GM21447 (cell line): ENCODE data around the gene SMO.
"Not testable (repeated sequence)": the region's sequence is repeated elsewhere in the genome, so short reads cannot be mapped to it uniquely, and the experiment has no call there.

Experiments
- ATAC-seq: cut with Tn5 transposase; IDR thresholded peaks from one replicate; pipeline ENCODE4 v1.9.1; 2021; ENCODE audit not compliant: unreplicated experiment

The SMO gene

DNA sequence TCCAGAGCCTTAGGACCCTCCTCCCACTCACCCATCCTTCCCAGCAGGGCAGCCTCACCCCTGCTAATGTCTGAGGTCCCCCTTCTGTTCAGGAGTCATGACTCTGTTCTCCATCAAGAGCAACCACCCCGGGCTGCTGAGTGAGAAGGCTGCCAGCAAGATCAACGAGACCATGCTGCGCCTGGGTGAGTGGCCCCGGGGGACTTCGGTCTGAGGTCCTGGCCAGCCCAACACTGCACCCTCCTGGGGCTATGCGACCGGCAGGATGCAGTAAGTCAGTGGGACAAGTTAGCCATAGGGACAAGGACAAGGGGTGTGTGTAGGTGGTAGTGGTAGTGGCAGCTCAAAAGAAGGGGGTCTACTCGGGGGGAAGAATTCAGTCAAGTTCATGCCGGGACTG, 20.2 kb downstream of the SMO start:
- ATAC-seq: no peak

- ATAC-seq: no peak
Observed at GRCh38 chr7:129209067-129209926, 20.9 kb downstream of the SMO start.

DNA sequence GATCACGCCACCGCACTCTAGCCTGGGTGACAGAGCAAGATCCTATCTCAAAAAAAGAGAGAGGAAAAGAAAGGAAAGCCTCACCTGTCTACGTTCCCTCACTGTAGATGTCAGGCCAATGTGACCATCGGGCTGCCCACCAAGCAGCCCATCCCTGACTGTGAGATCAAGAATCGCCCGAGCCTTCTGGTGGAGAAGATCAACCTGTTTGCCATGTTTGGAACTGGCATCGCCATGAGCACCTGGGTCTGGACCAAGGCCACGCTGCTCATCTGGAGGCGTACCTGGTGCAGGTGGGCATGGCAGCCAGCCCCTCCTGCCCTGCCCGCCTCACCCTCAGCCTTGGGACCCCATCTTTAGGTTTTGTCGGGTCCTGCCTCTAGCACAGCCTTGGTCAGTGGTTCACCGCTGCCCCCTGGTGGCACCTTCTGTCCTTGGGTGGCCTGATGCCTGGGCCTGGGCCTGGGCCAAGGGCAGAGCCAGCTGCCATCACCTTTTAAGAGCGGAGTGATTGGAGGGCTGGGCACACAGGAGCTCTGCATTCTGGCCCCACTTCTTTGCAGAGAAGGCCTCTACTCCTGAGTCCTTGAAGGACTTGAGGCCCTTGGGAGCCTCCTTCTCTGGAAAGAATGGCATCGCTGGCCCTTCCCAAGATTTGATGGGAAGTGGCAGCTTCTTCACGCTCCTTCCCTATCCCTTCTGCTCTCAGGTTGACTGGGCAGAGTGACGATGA, 22.0 kb downstream of the SMO start:
- no peak for ATAC-seq

DNA sequence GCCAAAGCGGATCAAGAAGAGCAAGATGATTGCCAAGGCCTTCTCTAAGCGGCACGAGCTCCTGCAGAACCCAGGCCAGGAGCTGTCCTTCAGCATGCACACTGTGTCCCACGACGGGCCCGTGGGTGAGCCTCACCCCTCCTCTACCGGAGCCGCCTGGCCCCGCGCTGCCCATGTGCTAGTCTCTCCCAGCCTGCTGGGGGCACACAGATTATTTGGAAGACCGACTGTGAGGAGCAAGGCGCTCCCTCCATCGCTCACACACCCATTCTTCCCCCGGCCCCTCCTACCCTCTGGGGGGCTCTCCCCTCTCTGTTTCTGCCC, 22.5 kb downstream of the SMO start:
- no peak for ATAC-seq

DNA sequence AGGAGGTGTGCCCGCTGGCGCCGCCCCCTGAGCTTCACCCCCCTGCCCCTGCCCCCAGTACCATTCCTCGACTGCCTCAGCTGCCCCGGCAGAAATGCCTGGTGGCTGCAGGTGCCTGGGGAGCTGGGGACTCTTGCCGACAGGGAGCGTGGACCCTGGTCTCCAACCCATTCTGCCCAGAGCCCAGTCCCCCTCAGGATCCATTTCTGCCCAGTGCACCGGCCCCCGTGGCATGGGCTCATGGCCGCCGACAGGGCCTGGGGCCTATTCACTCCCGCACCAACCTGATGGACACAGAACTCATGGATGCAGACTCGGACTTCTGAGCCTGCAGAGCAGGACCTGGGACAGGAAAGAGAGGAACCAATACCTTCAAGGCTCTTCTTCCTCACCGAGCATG, 23.7 kb downstream of the SMO start:
- ATAC-seq: no peak

- ATAC-seq: no peak
Observed at GRCh38 chr7:129212596-129212995, 24.2 kb downstream of the SMO start.

DNA sequence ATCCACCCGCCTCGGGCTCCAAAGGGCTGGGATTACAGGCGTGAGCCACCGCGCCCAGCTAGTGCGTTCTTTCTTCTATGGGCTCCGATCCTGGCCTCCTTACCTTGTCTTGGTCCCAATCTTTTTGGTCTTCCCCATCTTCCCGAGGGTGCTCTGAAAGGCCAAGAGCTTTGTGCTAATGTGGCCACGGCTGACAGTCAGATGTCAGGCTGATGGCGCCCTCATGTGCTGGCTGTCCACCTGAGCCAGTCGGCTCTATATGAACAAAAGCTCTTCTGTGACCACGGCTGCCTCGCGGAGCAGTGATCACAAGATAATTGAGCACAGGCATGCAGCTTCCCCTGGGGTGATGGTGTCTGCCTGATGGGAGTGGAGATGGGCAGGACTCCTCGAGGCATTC, 25.4 kb downstream of the SMO start:
- no peak for ATAC-seq

DNA sequence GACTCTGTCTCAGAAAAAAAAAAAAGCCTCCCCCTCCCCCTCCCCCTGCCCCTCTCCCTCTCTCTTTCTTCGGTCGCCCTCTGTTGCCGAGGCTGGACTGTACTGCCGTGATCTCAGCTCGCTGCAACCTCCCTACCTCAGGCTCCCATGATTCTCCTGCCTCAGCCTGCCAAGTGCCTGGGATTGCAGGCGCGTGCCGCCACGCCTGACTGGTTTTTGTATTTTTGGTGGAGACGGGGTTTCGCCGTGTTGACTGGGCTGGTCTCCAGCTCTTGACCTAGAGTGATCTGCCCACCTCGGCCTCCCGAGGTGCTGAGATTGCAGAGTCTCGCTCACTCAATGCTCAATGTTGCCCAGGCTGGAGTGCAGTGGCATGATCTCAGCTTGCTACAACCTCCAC, 27.3 kb downstream of the SMO start:
- ATAC-seq: not testable (repeated sequence)

- not testable (repeated sequence) for ATAC-seq
Observed at GRCh38 chr7:129216101-129216715, 27.8 kb downstream of the SMO start.

- ATAC-seq: not testable (repeated sequence)
Observed at GRCh38 chr7:129216821-129217416, 28.5 kb downstream of the SMO start.

DNA sequence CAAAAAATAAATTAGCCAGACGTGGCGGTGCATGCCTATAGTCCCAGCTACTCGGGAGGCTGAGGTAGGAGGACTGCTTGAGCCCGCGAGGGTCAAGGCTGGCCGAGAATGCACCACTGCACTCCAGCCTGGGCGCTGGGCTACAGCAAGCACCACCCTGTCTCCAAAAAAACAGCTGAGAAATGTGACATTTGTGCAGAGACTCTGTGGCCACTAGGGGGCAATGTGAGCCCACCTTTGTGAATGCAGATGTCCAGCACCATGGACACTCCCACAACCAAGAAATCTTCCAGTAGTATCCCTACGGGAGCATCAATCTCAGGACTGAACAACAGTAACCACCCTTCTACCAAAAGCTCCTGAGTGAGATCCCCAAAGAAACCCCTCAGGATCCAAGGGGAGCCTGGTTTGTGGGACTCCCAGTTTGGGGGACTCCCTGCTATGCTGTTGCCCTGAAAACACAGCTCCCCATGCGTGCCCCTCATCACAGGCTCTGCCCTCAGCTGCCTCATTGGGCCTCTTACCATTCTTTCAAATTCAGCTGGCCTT, 30.2 kb downstream of the SMO start:
- ATAC-seq: no peak

DNA sequence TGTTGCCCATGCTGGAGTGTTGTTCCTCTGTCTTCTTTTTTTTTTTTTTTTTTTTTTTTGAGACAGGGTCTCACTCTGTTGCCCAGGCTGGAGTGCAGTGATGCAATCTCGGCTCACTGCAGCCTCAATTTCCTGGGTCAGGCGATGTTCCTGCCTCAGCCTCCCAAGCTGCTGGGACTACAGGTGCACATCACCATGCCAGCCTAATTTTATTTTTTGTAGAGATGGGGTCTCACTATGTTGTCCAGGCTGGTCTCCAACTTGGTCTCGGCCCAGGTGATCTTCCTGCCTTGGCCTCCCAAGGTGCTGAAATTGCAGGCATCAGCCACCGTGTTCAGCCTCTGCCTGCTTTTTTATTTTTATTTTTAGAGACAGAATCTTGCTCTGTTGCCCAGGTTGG, 30.7 kb downstream of the SMO start:
- not testable (repeated sequence) for ATAC-seq

DNA sequence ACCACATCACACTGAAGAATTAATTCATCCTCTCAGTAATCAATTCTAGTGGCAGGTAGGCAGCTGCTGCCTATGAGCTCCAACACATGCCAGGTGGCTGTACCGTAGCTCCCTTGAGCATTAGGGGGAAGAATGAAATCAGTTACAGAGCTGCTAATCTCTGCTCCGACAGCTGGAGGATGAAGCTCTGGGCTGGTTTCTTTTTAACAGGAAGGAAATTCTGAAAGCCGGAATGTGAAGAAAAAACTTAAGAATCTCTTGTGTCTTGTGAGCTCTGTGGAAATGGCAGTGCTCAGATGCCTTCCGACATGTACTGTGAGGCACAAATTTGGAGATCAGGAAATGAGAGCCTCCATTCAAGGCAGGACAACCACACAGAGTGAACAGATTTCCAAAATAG, 33.6 kb downstream of the SMO start:
- ATAC-seq: no peak

- ATAC-seq: peak; percentile 81
Observed at GRCh38 chr7:129224251-129225205, 36.1 kb downstream of the SMO start, which contains the start of gene AHCYL2. TSS of gene AHCYL2 (plus strand) at chr7:129225030.

GRCh38 chr7:129225206-129225930, 36.9 kb downstream of the SMO start:
- peak; percentile 36 for ATAC-seq

DNA sequence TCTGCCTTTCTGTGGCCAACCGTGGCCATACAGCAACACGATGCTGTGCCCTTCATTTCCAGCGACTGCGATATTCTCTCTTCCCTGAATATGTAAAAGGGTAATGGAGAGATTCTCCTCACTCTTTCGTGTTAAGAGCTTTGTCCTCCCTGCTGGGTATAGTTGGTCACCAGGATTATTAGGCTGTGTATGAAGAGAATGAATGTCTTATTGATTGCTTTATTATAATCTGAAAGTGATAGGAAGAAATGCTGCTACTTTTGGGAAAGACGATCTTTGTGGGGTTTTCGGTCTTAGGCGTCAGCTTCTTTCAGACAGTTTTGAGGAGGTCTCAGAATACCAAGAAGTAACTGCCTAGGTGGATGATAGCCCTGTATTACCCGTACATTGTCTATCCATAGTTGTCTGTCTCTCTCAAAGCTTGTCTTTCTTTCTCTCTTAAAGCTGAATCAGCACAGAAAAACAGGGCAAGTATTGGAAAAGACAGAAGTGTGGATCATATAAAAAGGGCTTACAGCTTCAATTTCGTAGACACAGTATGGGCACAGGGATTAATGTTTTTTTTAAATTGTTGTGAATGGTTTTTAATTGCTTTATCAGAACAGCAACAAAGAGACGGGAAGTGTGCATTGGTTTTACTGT, 37.6 kb downstream of the SMO start:
- no peak for ATAC-seq

GRCh38 chr7:129227646-129228578, 39.5 kb downstream of the SMO start:
- ATAC-seq: no peak

DNA sequence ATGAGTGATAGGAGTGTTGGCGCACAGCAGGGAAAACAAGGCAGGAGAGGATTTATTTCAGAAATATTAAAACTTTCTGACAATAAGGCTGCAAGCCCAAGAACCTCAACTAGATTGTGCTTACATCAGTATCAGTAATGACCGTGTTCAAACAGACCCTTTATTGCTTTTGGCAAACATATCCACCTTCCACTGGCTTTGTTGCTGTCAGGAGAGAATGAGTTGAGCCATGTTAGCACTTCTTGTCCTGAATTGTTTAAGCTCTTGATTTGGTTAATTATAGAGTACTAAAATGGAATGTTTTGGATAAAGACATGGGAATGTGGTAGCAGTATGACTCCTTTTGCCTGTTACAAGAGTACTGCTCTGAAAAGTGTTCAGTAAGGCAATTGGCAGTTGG, 40.2 kb downstream of the SMO start:
- no peak for ATAC-seq
